GM12873 (cell line): ENCODE data around the gene EP400.

Experiments used
- TF ChIP-seq, protein P1 (sequence below): IDR thresholded peaks from 2 replicates; pipeline ENCODE4 v1.5.1; 2012; ENCODE audit warnings: low read depth, mild to moderate bottlenecking, moderate library complexity, low read length, control low read depth; ENCODE audit not compliant: insufficient read depth; ENCODE audit errors: missing control alignments

The EP400 gene

DNA sequence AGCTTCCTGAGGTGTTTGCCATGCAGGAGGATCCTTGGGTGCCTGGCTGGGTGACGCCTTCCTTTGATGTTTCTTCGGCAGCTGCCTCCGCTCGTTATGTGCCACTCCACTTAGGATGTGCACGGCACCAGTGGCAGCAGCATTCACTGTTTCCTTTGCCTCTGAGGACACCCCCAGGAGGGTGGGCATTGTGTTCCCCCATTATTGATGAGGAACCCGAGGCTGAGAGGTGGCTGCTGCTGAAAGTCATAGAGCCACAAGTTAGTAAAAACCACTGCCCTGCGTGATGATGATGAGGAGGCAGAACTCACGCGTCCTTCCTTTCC is 41.2 kb downstream of the EP400 start:
- TF ChIP-seq, protein P1, sequence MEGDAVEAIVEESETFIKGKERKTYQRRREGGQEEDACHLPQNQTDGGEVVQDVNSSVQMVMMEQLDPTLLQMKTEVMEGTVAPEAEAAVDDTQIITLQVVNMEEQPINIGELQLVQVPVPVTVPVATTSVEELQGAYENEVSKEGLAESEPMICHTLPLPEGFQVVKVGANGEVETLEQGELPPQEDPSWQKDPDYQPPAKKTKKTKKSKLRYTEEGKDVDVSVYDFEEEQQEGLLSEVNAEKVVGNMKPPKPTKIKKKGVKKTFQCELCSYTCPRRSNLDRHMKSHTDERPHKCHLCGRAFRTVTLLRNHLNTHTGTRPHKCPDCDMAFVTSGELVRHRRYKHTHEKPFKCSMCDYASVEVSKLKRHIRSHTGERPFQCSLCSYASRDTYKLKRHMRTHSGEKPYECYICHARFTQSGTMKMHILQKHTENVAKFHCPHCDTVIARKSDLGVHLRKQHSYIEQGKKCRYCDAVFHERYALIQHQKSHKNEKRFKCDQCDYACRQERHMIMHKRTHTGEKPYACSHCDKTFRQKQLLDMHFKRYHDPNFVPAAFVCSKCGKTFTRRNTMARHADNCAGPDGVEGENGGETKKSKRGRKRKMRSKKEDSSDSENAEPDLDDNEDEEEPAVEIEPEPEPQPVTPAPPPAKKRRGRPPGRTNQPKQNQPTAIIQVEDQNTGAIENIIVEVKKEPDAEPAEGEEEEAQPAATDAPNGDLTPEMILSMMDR = no peak

DNA sequence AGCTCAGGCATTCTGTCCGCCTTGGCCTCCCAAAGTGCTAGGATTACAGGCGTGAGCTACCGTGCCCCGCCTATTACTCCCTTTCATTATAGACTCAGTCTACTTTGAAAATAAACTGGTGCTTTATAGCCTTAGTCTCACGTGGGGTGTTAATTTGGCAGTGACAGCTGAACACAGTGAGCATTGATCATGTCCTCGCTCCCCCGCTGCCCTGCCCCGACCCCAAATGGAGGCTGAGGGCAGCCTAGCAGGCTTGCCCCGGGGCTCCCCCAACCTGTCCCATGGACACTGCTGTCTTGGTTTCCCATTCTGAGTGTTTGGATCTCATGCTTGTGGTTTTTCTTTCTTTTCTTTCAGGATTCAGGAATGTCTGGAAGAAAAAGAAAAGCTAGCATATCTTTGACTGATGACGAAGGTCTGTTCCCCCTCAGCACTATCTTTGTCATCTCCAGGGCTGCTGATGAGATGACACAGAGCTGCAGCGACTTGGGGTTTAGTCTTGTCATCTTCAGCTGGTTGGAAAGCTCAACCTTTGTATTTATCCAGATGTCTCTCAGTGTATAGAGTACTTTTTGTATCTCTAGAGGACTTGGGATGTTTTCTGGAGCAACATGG is 42.2 kb downstream of the EP400 start:
- TF ChIP-seq, protein P1 = no peak

DNA sequence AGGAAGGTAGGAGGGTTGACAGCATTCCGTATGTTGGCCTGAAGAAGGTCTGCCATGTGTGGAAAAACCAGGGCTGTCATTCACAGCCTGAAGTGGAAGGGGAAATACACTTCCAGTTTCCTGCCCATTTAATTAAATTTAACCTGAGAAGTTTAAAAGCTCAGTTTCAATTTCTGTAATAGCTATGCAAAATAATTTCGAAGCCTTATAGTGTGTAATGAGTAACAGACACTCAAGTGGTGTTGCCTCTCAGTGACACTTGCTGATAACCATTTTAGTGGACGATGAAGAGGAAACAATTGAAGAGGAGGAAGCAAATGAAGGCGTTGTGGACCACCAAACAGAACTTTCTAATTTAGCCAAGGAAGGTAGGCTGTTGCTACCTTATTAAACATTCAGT is 44.8 kb downstream of the EP400 start:
- TF ChIP-seq, protein P1 = no peak

DNA sequence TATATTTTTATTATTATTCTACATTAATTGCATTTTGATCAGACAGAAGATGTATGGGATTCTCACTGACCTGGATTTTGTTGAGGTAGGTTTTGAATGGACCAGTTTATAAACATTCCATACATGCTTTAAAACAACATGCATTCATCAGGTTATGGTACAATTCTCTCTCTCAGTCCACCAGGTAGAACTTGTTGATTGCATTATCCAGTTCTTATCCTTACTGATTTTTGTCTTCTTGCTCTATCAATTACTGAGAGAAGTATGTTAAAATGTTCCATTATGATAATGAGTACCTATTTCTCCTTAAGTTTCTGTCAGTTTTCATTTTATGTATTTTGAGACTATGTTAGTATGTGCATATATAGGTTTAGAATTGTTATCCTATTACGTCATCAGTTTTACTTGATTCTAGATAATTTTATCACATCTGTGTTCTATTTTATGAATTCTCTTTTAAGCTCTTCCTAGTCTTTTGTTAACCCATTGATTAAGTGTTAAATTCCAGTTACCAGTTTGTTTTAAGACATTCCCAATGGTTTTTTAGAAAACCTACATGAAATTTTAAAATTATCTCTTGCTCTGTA is 50.6 kb downstream of the EP400 start:
- TF ChIP-seq, protein P1 = no peak

DNA sequence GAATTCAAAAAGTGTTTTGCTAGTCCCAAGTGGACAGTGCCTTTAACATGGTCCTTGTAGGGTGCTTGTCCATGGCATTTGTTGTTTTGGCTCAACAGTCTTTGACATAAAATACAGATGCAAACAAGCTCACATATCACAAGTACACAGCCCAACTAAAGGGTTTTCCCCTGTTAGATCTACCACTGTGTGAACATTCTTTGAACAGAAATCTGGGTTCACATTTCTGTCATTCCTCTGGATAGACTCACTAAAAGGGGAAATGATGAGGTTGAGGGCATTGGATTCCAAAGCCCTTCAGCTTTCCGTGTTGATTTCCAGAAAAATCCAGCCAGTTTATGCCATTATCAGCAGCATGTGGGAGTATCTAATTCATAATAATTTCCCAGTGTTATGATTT is 54.1 kb downstream of the EP400 start:
- TF ChIP-seq, protein P1 = no peak

DNA sequence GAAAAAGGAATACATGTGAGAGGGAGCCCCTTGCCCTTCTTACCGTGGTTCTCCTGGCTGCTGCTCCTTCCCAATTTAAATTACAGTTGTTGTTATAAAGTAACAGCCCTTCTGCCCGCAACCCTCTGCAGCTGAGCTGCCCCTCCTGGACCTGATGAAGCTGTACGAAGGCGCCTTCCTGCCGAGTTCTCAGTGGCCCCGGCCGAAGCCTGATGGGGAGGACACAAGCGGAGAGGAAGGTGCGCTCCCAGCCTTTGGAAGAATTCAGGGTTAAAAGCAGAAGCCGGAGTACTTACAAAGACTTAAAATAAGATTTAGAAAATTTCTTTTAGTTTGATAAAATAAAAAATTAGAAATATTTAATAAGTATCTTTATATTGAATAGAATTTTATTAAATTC is 55.2 kb downstream of the EP400 start:
- TF ChIP-seq, protein P1 = no peak

DNA sequence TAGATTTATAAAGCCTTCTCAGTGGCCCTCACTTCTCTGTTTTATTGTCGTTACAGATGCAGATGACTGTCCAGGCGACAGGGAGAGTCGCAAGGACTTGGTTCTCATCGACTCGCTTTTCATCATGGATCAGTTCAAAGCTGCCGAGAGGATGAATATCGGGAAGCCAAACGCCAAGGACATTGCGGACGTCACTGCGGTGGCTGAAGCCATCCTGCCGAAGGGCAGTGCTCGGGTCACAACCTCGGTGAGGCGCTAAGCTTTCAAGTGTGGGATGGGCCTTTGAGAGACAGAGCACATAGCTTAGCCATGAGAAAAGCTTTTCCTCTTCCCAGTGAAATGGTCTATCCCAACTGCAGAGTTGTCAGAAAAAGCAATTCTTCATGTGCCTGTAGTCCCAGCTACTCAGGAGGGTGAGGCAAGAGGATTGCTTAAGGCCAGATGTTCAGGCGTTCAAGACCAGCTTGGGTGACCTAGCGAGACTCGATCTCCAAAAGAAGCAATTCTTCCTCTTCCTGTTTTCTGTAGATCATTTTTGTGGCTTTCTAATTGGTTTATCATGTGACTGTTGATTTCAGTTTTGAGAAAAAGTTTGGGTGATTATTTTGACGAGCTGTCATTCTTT is 56.4 kb downstream of the EP400 start:
- TF ChIP-seq, protein P1 = no peak
